Measurements from ENCODE around the gene TUBGCP6.

DNA sequence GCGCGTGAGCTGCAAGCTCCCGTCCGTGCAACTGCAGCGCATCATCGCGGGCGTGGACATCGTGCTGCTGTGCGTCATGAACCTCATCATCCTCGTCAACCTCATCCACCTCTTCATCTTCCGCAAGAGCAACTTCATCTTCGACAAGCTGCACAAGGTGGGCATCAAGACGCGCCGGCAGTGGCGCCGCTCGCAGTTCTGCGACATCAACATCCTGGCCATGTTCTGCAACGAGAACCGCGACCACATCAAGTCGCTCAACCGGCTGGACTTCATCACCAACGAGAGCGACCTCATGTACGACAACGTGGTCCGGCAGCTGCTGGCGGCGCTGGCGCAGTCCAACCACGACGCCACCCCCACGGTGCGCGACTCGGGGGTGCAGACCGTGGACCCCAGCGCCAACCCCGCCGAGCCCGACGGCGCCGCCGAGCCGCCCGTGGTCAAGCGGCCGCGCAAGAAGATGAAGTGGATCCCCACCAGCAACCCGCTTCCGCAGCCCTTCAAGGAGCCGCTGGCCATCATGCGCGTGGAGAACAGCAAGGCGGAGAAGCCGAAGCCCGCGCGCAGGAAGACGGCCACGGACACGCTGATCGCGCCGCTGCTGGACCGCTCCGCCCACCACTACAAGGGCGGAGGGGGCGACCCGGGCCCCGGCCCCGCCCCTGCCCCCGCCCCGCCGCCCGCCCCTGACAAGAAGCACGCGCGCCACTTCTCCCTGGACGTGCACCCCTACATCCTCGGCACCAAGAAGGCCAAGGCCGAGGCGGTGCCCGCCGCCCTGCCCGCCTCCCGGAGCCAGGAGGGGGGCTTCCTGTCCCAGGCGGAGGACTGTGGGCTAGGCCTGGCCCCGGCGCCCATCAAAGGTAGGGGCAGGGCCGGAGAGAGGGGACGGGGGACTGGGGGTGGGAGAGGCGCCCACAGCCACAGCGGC is 67.0 kb downstream of the TUBGCP6 start:
- TF ChIP-seq POLR2AphosphoS5 (IDR thresholded peaks at IDR 0.05; ENCODE audit: low read depth, low read length): no peak
- no peak for TF ChIP-seq SPI1 (IDR thresholded peaks at IDR 0.05; ENCODE audit: low read depth, low read length)
- no peak for TF ChIP-seq POLR2A (IDR thresholded peaks at IDR 0.05; ENCODE audit: low read depth, low read length)
